H1 (cell line): Measurements from ENCODE around the gene NDUFA11.

Source experiments
- CTCF ChIP-seq, 3 experiments: IDR thresholded peaks; 1 replicate in 2 of 3; 2 replicates in 1 of 3; pipeline versions ENCODE4 v1.5.1 to v1.6.1; 2011; ENCODE audit warnings: low read length in 3 of 3, mild to moderate bottlenecking in 3 of 3, inconsistent platforms in 2 of 3, low read depth in 1 of 3, moderate library complexity in 1 of 3; ENCODE audit not compliant: insufficient read depth in 1 of 3; ENCODE audit errors: control extremely low read depth in 1 of 3
- GTF2F1 ChIP-seq: IDR thresholded peaks from 2 replicates; pipeline ENCODE4 v1.6.1; 2012; ENCODE audit warnings: low read depth, low read length, improper control_type of control experiment, borderline replicate concordance
- JUND ChIP-seq: IDR thresholded peaks from 2 replicates; pipeline ENCODE4 v1.6.1; 2011; ENCODE audit warnings: mild to moderate bottlenecking, improper control_type of control experiment, low read length
- SIN3A ChIP-seq, 2 experiments: IDR thresholded peaks in 1 of 2; conservative IDR thresholded peaks in 1 of 2; 2 replicates each; pipeline ENCODE4 v1.6.1; 2011 to 2012; ENCODE audit warnings: low read length in 2 of 2, improper control_type of control experiment in 1 of 2, low read depth in 1 of 2, mild to moderate bottlenecking in 1 of 2
- TF ChIP-seq, protein P1 (sequence below): fragments of 300-600 bp; sonication (generic); IDR thresholded peaks from 2 replicates; pipeline ENCODE4 v1.7.1; 2012; ENCODE audit warnings: low read length, moderate library complexity, mild to moderate bottlenecking, inconsistent platforms; ENCODE audit not compliant: insufficient replicate concordance
- TF ChIP-seq, protein P2 (sequence below): IDR thresholded peaks from 2 replicates; pipeline ENCODE4 v1.6.1; 2012; ENCODE audit warnings: inconsistent platforms

DNA sequence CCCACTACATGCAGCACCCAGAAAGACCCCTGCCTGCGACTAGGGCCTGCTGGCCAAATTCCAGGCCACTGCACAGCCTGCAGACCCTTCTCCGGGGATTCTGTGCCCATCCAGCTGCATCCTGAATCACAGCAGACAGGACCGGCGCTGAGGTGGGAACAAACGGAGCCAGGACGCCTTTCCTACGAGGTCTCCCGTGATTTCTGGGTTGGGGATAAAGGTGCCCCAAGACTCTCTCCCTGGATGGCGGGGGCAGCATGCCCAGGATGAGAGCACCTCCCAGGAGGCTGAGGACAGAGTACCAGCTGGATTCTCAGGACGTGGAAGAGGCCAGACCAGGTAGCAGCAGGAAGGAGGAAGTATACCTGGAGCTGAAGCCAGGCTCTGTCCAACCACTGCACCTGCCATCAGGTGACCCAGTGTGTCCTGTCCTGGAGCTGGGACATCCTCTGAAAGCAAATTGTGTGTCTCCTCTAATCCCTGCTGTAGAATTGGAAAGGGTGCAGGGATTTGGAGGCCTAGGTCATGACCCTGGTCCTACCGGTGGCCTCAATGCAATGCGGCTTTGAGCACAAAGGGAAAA lies 29.9 kb downstream of the NDUFA11 start:
- TF ChIP-seq GTF2F1, result no peak
- no peak for TF ChIP-seq SIN3A (conservative IDR thresholded peaks at IDR 0.05 in 1 of 2, IDR thresholded peaks at IDR 0.05 in 1 of 2; ENCODE audit: low read depth in 1 of 2, low read length in 2 of 2)
- TF ChIP-seq, protein P1, sequence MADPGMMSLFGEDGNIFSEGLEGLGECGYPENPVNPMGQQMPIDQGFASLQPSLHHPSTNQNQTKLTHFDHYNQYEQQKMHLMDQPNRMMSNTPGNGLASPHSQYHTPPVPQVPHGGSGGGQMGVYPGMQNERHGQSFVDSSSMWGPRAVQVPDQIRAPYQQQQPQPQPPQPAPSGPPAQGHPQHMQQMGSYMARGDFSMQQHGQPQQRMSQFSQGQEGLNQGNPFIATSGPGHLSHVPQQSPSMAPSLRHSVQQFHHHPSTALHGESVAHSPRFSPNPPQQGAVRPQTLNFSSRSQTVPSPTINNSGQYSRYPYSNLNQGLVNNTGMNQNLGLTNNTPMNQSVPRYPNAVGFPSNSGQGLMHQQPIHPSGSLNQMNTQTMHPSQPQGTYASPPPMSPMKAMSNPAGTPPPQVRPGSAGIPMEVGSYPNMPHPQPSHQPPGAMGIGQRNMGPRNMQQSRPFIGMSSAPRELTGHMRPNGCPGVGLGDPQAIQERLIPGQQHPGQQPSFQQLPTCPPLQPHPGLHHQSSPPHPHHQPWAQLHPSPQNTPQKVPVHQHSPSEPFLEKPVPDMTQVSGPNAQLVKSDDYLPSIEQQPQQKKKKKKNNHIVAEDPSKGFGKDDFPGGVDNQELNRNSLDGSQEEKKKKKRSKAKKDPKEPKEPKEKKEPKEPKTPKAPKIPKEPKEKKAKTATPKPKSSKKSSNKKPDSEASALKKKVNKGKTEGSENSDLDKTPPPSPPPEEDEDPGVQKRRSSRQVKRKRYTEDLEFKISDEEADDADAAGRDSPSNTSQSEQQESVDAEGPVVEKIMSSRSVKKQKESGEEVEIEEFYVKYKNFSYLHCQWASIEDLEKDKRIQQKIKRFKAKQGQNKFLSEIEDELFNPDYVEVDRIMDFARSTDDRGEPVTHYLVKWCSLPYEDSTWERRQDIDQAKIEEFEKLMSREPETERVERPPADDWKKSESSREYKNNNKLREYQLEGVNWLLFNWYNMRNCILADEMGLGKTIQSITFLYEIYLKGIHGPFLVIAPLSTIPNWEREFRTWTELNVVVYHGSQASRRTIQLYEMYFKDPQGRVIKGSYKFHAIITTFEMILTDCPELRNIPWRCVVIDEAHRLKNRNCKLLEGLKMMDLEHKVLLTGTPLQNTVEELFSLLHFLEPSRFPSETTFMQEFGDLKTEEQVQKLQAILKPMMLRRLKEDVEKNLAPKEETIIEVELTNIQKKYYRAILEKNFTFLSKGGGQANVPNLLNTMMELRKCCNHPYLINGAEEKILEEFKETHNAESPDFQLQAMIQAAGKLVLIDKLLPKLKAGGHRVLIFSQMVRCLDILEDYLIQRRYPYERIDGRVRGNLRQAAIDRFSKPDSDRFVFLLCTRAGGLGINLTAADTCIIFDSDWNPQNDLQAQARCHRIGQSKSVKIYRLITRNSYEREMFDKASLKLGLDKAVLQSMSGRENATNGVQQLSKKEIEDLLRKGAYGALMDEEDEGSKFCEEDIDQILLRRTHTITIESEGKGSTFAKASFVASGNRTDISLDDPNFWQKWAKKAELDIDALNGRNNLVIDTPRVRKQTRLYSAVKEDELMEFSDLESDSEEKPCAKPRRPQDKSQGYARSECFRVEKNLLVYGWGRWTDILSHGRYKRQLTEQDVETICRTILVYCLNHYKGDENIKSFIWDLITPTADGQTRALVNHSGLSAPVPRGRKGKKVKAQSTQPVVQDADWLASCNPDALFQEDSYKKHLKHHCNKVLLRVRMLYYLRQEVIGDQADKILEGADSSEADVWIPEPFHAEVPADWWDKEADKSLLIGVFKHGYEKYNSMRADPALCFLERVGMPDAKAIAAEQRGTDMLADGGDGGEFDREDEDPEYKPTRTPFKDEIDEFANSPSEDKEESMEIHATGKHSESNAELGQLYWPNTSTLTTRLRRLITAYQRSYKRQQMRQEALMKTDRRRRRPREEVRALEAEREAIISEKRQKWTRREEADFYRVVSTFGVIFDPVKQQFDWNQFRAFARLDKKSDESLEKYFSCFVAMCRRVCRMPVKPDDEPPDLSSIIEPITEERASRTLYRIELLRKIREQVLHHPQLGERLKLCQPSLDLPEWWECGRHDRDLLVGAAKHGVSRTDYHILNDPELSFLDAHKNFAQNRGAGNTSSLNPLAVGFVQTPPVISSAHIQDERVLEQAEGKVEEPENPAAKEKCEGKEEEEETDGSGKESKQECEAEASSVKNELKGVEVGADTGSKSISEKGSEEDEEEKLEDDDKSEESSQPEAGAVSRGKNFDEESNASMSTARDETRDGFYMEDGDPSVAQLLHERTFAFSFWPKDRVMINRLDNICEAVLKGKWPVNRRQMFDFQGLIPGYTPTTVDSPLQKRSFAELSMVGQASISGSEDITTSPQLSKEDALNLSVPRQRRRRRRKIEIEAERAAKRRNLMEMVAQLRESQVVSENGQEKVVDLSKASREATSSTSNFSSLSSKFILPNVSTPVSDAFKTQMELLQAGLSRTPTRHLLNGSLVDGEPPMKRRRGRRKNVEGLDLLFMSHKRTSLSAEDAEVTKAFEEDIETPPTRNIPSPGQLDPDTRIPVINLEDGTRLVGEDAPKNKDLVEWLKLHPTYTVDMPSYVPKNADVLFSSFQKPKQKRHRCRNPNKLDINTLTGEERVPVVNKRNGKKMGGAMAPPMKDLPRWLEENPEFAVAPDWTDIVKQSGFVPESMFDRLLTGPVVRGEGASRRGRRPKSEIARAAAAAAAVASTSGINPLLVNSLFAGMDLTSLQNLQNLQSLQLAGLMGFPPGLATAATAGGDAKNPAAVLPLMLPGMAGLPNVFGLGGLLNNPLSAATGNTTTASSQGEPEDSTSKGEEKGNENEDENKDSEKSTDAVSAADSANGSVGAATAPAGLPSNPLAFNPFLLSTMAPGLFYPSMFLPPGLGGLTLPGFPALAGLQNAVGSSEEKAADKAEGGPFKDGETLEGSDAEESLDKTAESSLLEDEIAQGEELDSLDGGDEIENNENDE, result no peak
- no peak for TF ChIP-seq JUND
- TF ChIP-seq CTCF (IDR thresholded peaks at IDR 0.05; ENCODE audit: control extremely low read depth in 1 of 3, insufficient read depth in 1 of 3, low read depth in 1 of 3, low read length in 3 of 3), result no peak
- TF ChIP-seq, protein P2, sequence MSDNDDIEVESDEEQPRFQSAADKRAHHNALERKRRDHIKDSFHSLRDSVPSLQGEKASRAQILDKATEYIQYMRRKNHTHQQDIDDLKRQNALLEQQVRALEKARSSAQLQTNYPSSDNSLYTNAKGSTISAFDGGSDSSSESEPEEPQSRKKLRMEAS, result no peak
